ENCODE measurements around the gene CDH13. TPM values are rescaled to one million over a fixed set of nuclear protein-coding genes. Genes with fewer than 3 reads are reported as not detected.

The CDH13 gene
- total RNA-seq, 1 donor from 2014 or later: 14.3 TPM

- H3K27me3 ChIP-seq (ENCODE audit: low read depth): no peaks in the 10 kb centered on the region
- no peaks in the 10 kb centered on the region for H3K9me3 ChIP-seq
- H3K36me3 ChIP-seq: peaks cover 36% of the 10 kb centered on the region
- no peak overlapping the region for H3K27ac ChIP-seq
- TF ChIP-seq CTCF (IDR thresholded peaks at IDR 0.05): no peak
- no peak overlapping the region for H3K4me3 ChIP-seq
- intact Hi-C loops (cut with DNase I): no loop called here
- DNase-seq (no peak), ATAC-seq (no peak)
- peaks cover 56% of the 10 kb centered on the region for H3K4me1 ChIP-seq
Measured at GRCh38 chr16:83810901-83811300, 1184.1 kb downstream of the CDH13 start.

GRCh38 chr16:83813823-83814658, 1187.3 kb downstream of the CDH13 start:
- Histone ChIP-seq H3K4me1 (peaks cover 42% of the 10 kb centered on the region), H3K36me3 (peaks cover 36% of the 10 kb centered on the region), H3K27me3 (ENCODE audit: low read depth) (no peaks in the 10 kb centered on the region), H3K27ac (peak overlapping the region; percentile 59), H3K4me3 (no peak overlapping the region), H3K9me3 (no peaks in the 10 kb centered on the region)
- intact Hi-C loops (cut with DNase I): no loop called here
- no peak for DNase-seq
- ATAC-seq: peak; percentile 76 to 86
- no peak for TF ChIP-seq CTCF (IDR thresholded peaks at IDR 0.05)

- intact Hi-C loops (cut with DNase I): no loop called here
- H3K9me3 ChIP-seq: no peaks in the 10 kb centered on the region
- peaks cover 36% of the 10 kb centered on the region for H3K4me1 ChIP-seq
- no peak for ATAC-seq
- H3K27ac ChIP-seq: peak overlapping the region; percentile 54
- no peak for TF ChIP-seq CTCF (IDR thresholded peaks at IDR 0.05)
- H3K27me3 ChIP-seq (ENCODE audit: low read depth): no peaks in the 10 kb centered on the region
- peaks cover 36% of the 10 kb centered on the region for H3K36me3 ChIP-seq
- no peak overlapping the region for H3K4me3 ChIP-seq
- no peak for DNase-seq
Measured at GRCh38 chr16:83814659-83814985, 1187.9 kb downstream of the CDH13 start.

- DNase-seq (no peak), ATAC-seq (no peak)
- Histone ChIP-seq H3K4me3 (no peak overlapping the region), H3K36me3 (peaks cover 14% of the 10 kb centered on the region), H3K27ac (no peak overlapping the region), H3K27me3 (ENCODE audit: low read depth) (no peaks in the 10 kb centered on the region), H3K9me3 (no peaks in the 10 kb centered on the region), H3K4me1 (peaks cover 21% of the 10 kb centered on the region)
- intact Hi-C loops (cut with DNase I): no loop called here
- TF ChIP-seq CTCF (IDR thresholded peaks at IDR 0.05): no peak
Measured at GRCh38 chr16:83817022-83817421, 1190.3 kb downstream of the CDH13 start.

GRCh38 chr16:83818276-83818675, 1191.5 kb downstream of the CDH13 start:
- Histone ChIP-seq H3K4me1 (peaks cover 16% of the 10 kb centered on the region), H3K27me3 (ENCODE audit: low read depth) (no peaks in the 10 kb centered on the region), H3K4me3 (no peak overlapping the region), H3K27ac (no peak overlapping the region), H3K36me3 (peaks cover 2% of the 10 kb centered on the region), H3K9me3 (no peaks in the 10 kb centered on the region)
- intact Hi-C loops (cut with DNase I): no loop called here
- DNase-seq (no peak), ATAC-seq (no peak)
- no peak for TF ChIP-seq CTCF (IDR thresholded peaks at IDR 0.05)
